ENCODE results near the gene SLC46A2. TPM values are rescaled to one million over a fixed set of nuclear protein-coding genes. Genes with fewer than 3 reads are reported as not detected.

SLC46A2 gene
- polyA plus RNA-seq, 1 donor: 0.10 TPM

- no peak for DNase-seq (ENCODE audit: low read depth)
These were observed 59.3 kb downstream of the SLC46A2 start for GRCh38 chr9:112831281-112831851.

Other genes with a start within 250 kb of the SLC46A2 start
- 13.9 TPM for gene INIP, start 172.8 kb downstream of the SLC46A2 start, polyA plus RNA-seq (ENCODE audit: insufficient read length)
- 9.3 TPM for gene SNX30, start 140.1 kb downstream of the SLC46A2 start, polyA plus RNA-seq (ENCODE audit: insufficient read length)
- gene ZNF883, start 121.3 kb upstream of the SLC46A2 start, polyA plus RNA-seq (ENCODE audit: insufficient read length): 4.1 TPM
- 3.3 TPM for gene ZFP37, start 165.8 kb upstream of the SLC46A2 start, polyA plus RNA-seq (ENCODE audit: insufficient read length)